Renal pelvis (tissue), 4 donors: ENCODE results near the gene ALOX12B. TPM values are rescaled to one million over a fixed set of nuclear protein-coding genes. Genes with fewer than 3 reads are reported as not detected.
"Not testable (repeated sequence)": the region's sequence is repeated elsewhere in the genome, so short reads cannot be mapped to it uniquely, and the experiment has no call there.

Experiments used
- DNase-seq: peaks from one replicate; pipeline ENCODE4 v3.0.0-alpha.2; 2013
- polyA plus RNA-seq, 3 donors: library from polyadenylated mRNA; unstranded; fragments of 120-200 nt; gene quantifications; one replicate each; pipeline ENCODE4 v1.2.1, GENCODE V29; 2013; ENCODE audit not compliant: insufficient read length in 3 of 3

The ALOX12B gene
- polyA plus RNA-seq, 3 donors: 0.48 to 1.0 (median 0.90) TPM

DNA sequence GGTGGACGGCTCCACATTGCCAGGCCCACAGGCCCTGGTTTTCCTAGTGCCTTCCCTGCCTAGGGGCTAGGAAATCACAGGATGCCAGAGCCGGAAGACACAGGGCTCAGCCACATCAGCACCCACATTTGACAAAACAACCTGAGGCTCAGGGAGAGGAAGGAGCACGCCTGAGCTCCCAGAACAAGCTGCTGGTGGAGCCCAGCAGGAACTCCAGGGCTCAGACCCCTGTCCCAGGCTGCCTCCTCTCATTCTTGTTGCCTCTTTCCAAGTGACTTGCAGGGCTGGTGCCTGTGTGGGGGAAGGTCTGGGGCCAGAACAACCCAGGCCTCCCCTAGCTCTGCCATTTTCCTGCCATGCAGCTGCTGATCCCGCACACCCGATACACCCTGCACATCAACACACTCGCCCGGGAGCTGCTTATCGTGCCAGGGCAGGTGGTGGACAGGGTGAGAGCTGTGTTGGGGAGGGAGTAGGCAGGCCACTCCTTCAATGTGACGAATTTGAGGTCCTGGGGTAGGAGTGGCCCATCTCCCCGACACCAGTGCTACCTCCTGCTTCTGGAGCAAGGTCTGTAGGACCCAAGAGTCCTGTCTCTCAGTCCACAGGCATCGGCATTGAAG is 41.1 kb downstream of the ALOX12B start:
- no peak for DNase-seq

DNA sequence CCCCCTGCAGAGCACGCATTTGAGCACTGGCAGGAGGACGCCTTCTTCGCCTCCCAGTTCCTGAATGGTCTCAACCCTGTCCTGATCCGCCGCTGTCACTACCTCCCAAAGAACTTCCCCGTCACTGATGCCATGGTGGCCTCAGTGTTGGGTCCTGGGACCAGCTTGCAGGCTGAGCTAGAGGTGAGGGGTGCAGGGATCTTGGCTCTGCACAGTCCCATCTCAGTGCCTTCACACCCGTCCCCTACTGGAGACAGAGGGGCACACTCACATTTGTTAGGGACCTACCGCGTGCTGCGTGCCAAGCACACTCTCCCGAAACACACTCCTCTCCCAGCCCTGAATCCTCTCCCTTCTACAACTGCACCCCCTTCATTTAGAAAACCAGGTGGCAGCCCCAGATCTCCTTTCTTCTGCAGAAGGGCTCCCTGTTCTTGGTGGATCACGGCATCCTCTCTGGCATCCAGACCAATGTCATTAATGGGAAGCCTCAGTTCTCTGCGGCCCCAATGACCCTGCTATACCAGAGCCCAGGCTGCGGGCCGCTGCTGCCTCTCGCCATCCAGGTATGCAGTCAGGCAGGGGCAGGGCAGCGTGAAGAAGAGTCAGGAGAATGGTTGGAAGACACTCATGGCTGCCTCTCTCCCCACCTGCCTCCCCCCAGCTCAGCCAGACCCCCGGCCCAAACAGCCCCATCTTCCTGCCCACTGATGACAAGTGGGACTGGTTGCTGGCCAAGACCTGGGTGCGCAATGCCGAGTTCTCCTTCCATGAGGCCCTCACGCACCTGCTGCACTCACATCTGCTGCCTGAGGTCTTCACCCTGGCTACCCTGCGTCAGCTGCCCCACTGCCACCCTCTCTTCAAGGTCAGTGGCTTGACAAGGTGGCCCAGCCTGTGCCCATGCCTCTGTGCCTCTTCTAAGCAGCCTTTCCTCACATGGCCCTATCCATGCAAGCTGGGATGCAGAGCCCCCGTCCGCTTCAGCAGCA is 42.4 kb downstream of the ALOX12B start:
- DNase-seq: no peak

- DNase-seq: no peak
Observed at GRCh38 chr17:8041979-8042378, 45.5 kb downstream of the ALOX12B start.

DNA sequence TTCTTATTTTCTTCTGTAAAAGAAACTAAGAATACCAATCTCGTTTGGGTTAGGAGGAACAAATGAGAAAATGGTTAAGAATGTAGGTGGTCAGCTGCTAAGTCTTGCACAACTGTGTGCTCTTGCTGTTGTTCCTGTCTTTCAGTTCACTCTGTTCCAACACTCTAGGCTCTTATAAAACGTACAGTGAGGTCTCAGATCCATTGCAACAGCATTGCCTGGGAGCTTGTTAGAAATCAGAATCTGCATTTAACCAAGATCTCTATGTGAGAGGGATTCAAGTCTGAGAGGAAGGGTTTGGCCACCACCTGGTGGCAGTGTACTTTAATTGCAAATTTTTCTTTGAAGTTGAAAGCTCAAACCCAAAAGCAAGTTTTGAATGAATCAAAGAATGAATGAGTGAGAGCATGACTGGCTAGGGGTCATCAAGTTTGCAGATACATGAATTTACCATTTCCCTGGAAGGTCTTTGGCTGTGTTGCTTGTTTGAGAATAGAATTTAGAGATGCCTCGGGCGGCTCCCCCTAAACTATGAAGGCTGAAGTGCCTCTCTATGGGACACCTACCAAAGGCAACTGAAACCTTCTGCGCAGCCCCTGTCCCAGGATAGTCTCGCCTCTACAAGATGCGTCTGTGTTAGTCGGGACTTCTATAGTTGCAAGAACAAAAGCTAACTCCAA is 46.1 kb downstream of the ALOX12B start:
- DNase-seq: no peak

DNA sequence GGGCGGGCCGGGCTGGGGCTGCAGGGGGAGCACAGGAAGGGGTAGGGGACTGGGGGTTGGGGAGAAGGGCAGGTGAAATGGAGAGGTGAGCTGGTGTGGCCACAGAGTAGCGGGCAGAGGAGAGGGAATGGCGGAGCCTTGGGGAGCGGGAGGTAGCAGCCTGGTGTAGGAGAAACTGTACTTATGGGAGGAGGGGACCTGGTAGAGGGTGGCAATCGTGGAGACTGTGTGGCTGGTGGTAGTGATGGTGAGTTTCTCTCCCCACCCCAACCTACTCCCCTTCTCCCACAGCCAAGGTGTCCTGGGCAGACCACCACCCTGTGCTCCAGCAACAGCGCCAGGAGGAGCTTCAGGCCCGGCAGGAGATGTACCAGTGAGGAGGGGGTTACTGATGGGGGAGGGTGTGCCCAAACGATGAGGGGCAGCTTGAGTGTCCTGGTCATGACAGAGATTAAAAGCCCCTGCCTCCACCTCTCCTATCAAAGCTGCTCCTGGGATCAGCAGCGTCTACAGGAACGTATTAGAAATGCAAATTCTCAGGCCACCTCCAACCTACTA is 47.8 kb downstream of the ALOX12B start:
- DNase-seq: no peak

GRCh38 chr17:8038954-8039610 is 48.4 kb downstream of the ALOX12B start, which contains the start of gene ALOX15B:
Gene ALOX15B (plus strand): TSS chr17:8039059. CDS start chr17:8039156, 97 bp downstream.
- no peak for DNase-seq

- DNase-seq: no peak
Observed at GRCh38 chr17:8032442-8032841, 55.1 kb downstream of the ALOX12B start.

- DNase-seq: no peak
Observed at GRCh38 chr17:8031950-8032349, 55.6 kb downstream of the ALOX12B start.

- no peak for DNase-seq
Observed at GRCh38 chr17:8031261-8031661, 56.3 kb downstream of the ALOX12B start.

DNA sequence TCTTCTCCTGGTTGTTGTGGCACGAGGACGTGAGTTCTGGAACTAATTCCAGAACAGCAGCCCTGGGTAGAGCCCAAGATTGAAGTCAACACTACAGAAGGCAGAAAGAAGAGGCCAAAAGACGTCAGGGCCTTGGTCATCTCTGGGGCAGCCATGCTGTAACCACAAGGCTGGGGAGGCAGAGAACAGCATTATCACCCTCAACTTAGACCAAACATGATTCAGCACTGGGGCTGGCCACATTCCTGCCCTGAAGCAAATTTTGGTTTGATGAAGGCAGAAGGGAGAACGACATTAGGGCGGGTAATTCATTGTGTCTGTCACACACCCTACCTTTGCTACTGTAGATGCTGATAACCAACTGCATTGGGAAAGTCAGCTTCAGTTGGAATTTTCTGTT is 58.4 kb downstream of the ALOX12B start:
- DNase-seq: no peak

- no peak for DNase-seq
Observed at GRCh38 chr17:8025176-8025911, 62.2 kb downstream of the ALOX12B start.

- not testable (repeated sequence) for DNase-seq
Observed at GRCh38 chr17:8024161-8024560, 63.4 kb downstream of the ALOX12B start.

Other genes starting within 250 kb of the ALOX12B start
- gene TMEM88, start 232.7 kb downstream of the ALOX12B start, polyA plus RNA-seq: 10 to 100 TPM; 25.9 to 32.4 (median 26.0) TPM
- gene NAA38, start 230.2 kb downstream of the ALOX12B start, polyA plus RNA-seq: 100 to 1,000 TPM in 2 of 3 donors, 10 to 100 TPM in 1; 94.2 to 137 (median 104) TPM
- gene CYB5D1, start 229.7 kb downstream of the ALOX12B start, polyA plus RNA-seq: 10 to 100 TPM; 23.6 to 36.3 (median 27.2) TPM
- gene CHD3, start 198.9 kb downstream of the ALOX12B start, polyA plus RNA-seq: 100 to 1,000 TPM; 181 to 204 (median 186) TPM
- gene RNF227, start 171.4 kb downstream of the ALOX12B start, polyA plus RNA-seq: 1 to 10 TPM; 3.5 to 4.7 (median 4.5) TPM
- 10 to 100 TPM; 10.6 to 13.0 (median 11.4) TPM for gene KCNAB3, start 157.9 kb downstream of the ALOX12B start, polyA plus RNA-seq
- gene TRAPPC1, start 155.8 kb downstream of the ALOX12B start, polyA plus RNA-seq: 100 to 1,000 TPM; 131 to 158 (median 133) TPM
- gene CNTROB, start 155.5 kb downstream of the ALOX12B start, polyA plus RNA-seq: 10 to 100 TPM; 52.0 to 69.0 (median 65.7) TPM
- gene GUCY2D, start 85.1 kb downstream of the ALOX12B start, polyA plus RNA-seq: under 1 TPM; 0.22 to 0.87 (median 0.40) TPM
- gene ALOX15B, start 48.7 kb downstream of the ALOX12B start, polyA plus RNA-seq: 1 to 10 TPM; 1.2 to 2.0 (median 1.5) TPM
- under 1 TPM in 1 of 3 donors, not detected in 2; 0.07 TPM for gene ALOXE3, start 30.8 kb upstream of the ALOX12B start, polyA plus RNA-seq
- not detected for gene HES7, start 36.4 kb upstream of the ALOX12B start, polyA plus RNA-seq
- gene PER1, start 64.7 kb upstream of the ALOX12B start, polyA plus RNA-seq: 10 to 100 TPM; 26.4 to 34.5 (median 33.3) TPM
- 100 to 1,000 TPM; 108 to 139 (median 131) TPM for gene VAMP2, start 75.2 kb upstream of the ALOX12B start, polyA plus RNA-seq
- gene TMEM107, start 88.7 kb upstream of the ALOX12B start, polyA plus RNA-seq: 10 to 100 TPM; 24.3 to 29.2 (median 28.6) TPM
- 1 to 10 TPM; 4.4 to 5.1 (median 4.9) TPM for gene BORCS6, start 102.5 kb upstream of the ALOX12B start, polyA plus RNA-seq
- 10 to 100 TPM; 31.9 to 48.1 (median 43.2) TPM for gene AURKB, start 122.9 kb upstream of the ALOX12B start, polyA plus RNA-seq
- gene CTC1, start 160.3 kb upstream of the ALOX12B start, polyA plus RNA-seq: 10 to 100 TPM; 22.0 to 36.0 (median 33.7) TPM
- gene PFAS, start 161.6 kb upstream of the ALOX12B start, polyA plus RNA-seq: 10 to 100 TPM; 40.4 to 60.0 (median 48.9) TPM
- gene RANGRF, start 201.0 kb upstream of the ALOX12B start, polyA plus RNA-seq: 10 to 100 TPM; 29.5 to 33.7 (median 31.7) TPM
- 1 to 10 TPM; 3.5 to 5.3 (median 5.2) TPM for gene SLC25A35, start 207.7 kb upstream of the ALOX12B start, polyA plus RNA-seq
- 10 to 100 TPM; 18.1 to 21.2 (median 18.4) TPM for gene ARHGEF15, start 222.5 kb upstream of the ALOX12B start, polyA plus RNA-seq